B cell (primary cell): ENCODE measurements around the gene SLC38A10. TPM values are rescaled to one million over a fixed set of nuclear protein-coding genes. Genes with fewer than 3 reads are reported as not detected.

Experiments
- ATAC-seq: fragments of 200-7000 bp; cut with Tn5 transposase; one replicate; pipeline ENCODE4 v1.10.0; 2021; ENCODE audit warnings: low read depth, mild to moderate bottlenecking, moderate number of reproducible peaks, moderate library complexity
- CTCF ChIA-PET: fragments of 350-600 bp; sonication (Branson Sonifier 250); formaldehyde crosslinking; loops from one replicate; lab custom pipeline; 2021; ENCODE audit warnings: antibody characterized with exemption, inconsistent platforms; lab: Charles Lee
- POLR2A ChIA-PET: fragments of 350-600 bp; sonication (Branson Sonifier 250); formaldehyde crosslinking; loops from one replicate; lab custom pipeline; 2021; ENCODE audit warnings: antibody characterized with exemption; lab: Charles Lee
- DNase-seq: peaks from one replicate; pipeline ENCODE4 v3.0.0; 2013
- H2AFZ ChIP-seq: 2 replicates; pipeline ENCODE4 v1.6.1; 2012; ENCODE audit warnings: mild to moderate bottlenecking, low read depth, low read length; ENCODE audit not compliant: insufficient read depth, poor library complexity, severe bottlenecking
- H3K27ac ChIP-seq, 2 donors: 1 replicate in 1 of 2; 2 replicates in 1 of 2; pipeline ENCODE4 v1.5.1; 2012 to 2013; ENCODE audit warnings: low read length in 2 of 2, mild to moderate bottlenecking in 2 of 2, moderate library complexity in 1 of 2
- H3K27me3 ChIP-seq, 4 experiments: fragments of 200-600 bp in 1 of 4; sonication (generic) in 1 of 4; replicated peaks in 1 of 4; 1 replicate in 2 of 4; 2 replicates in 2 of 4; pipeline versions ENCODE4 v1.6.1 to v1.7.0; 2013 to 2016; ENCODE audit warnings: low read length in 3 of 4, mild to moderate bottlenecking in 2 of 4, mixed read lengths in 1 of 4, moderate library complexity in 1 of 4; ENCODE audit not compliant: insufficient read depth in 4 of 4, control insufficient read depth in 3 of 4; ENCODE audit errors: control extremely low read depth in 1 of 4
- H3K36me3 ChIP-seq, 2 experiments: replicated peaks in 1 of 2; 1 replicate in 1 of 2; 2 replicates in 1 of 2; pipeline versions ENCODE4 v1.6.1 to v1.7.1; 2013; ENCODE audit warnings: low read length in 1 of 2; ENCODE audit not compliant: insufficient read depth in 2 of 2, control insufficient read depth in 1 of 2; ENCODE audit errors: control extremely low read depth in 1 of 2, extremely low read depth in 1 of 2
- H3K4me1 ChIP-seq, 2 donors: fragments of 200-600 bp in 1 of 2; sonication (generic) in 1 of 2; 1 replicate in 1 of 2; 2 replicates in 1 of 2; pipeline versions ENCODE4 v1.5.1 to v1.6.1; 2013 to 2017; ENCODE audit warnings: low read length in 2 of 2; ENCODE audit not compliant: control insufficient read depth in 2 of 2, insufficient read depth in 2 of 2
- H3K4me2 ChIP-seq: replicated peaks from 2 replicates; pipeline ENCODE3; 2012; ENCODE audit warnings: mild to moderate bottlenecking, low read depth, low read length; ENCODE audit not compliant: poor library complexity, severe bottlenecking
- H3K4me3 ChIP-seq, 5 experiments: fragments of 200-600 bp in 1 of 5; sonication (generic) in 1 of 5; 1 replicate in 3 of 5; 2 replicates in 2 of 5; pipeline versions ENCODE4 v1.5.1 to v1.7.0; 2011 to 2016; ENCODE audit warnings: low read length in 4 of 5, mild to moderate bottlenecking in 4 of 5, low read depth in 2 of 5, control low read depth in 1 of 5, moderate library complexity in 1 of 5; ENCODE audit not compliant: insufficient read depth in 1 of 5; ENCODE audit errors: control extremely low read depth in 1 of 5, extremely low read depth in 1 of 5
- H3K79me2 ChIP-seq: fragments of 200-600 bp; sonication (generic); one replicate; pipeline ENCODE4 v1.6.0; 2016; ENCODE audit warnings: low read length; ENCODE audit not compliant: control insufficient read depth, insufficient read depth
- H3K9ac ChIP-seq: fragments of 200-600 bp; sonication (generic); 2 replicates; pipeline ENCODE4 v1.6.1; 2017; ENCODE audit warnings: mild to moderate bottlenecking, low read length, moderate library complexity
- H3K9me3 ChIP-seq, 3 donors: one replicate each; pipeline versions ENCODE4 v1.6.1 to v1.7.1; 2013; ENCODE audit warnings: low read length in 2 of 3; ENCODE audit not compliant: control insufficient read depth in 2 of 3, insufficient read depth in 1 of 3; ENCODE audit errors: control extremely low read depth in 1 of 3
- H4K20me1 ChIP-seq: 2 replicates; pipeline ENCODE4 v1.6.0; 2012; ENCODE audit warnings: mild to moderate bottlenecking, low read length; ENCODE audit not compliant: insufficient read depth, control insufficient read depth, poor library complexity, severe bottlenecking
- H3K27ac Mint-ChIP-seq: one replicate; pipeline ENCODE4 v1.8.0; 2021; ENCODE audit warnings: mixed read lengths
- H3K27me3 Mint-ChIP-seq: one replicate; pipeline ENCODE4 v1.8.0; 2021; ENCODE audit warnings: mixed read lengths
- H3K4me1 Mint-ChIP-seq: one replicate; pipeline ENCODE4 v1.8.0; 2021; ENCODE audit warnings: mixed read lengths
- H3K4me3 Mint-ChIP-seq: one replicate; pipeline ENCODE4 v1.8.0; 2021; ENCODE audit warnings: mixed read lengths
- H3K9me3 Mint-ChIP-seq: one replicate; pipeline ENCODE4 v1.8.0; 2022; ENCODE audit warnings: mixed read lengths; ENCODE audit not compliant: insufficient read depth
- CTCF ChIP-seq: fragments of 200-600 bp; IDR thresholded peaks from one replicate; pipeline ENCODE4 v1.8.0; 2022; ENCODE audit warnings: antibody characterized with exemption, mild to moderate bottlenecking
- EZH2 ChIP-seq: IDR thresholded peaks from 2 replicates; pipeline ENCODE4 v1.6.1; 2012; ENCODE audit warnings: borderline replicate concordance, low read depth, mild to moderate bottlenecking, moderate library complexity, low read length; ENCODE audit not compliant: insufficient read depth, poor library complexity, severe bottlenecking
- WGBS: methylation state at CpG from one replicate; pipeline ENCODE4 v1.1.5; 2013; ENCODE audit warnings: missing lambda C conversion rate; ENCODE audit not compliant: insufficient coverage; 5-methylcytosine and 5-hydroxymethylcytosine counted together
- intact Hi-C: fragments of 100-400 bp; cut with micrococcal nuclease; formaldehyde crosslinking; loops from one replicate; pipeline ENCODE4 v1.10.0; 2022
- polyA plus RNA-seq: library from polyadenylated mRNA; depleted of rRNA; stranded (reverse); fragments of >200 nt; gene quantifications from 2 replicates; pipeline ENCODE4 v1.2.3, GENCODE V29; 2012
- total RNA-seq, 2 donors: library from RNA; stranded (reverse); fragments of 120-200 nt in 1 of 2; gene quantifications; 1 replicate in 1 of 2; 2 replicates in 1 of 2; pipeline versions ENCODE4 v1.2.3 to v1.2.4, GENCODE V29; 2013 to 2022

The SLC38A10 gene
- total and polyA plus RNA-seq, 2 donors (not counting 1 experiment from before 2014, with no cell fraction given) = 76.1 to 104 TPM

- no peaks in the 10 kb centered on the region for H3K27me3 ChIP-seq
- peaks cover 65% of the 10 kb centered on the region for H4K20me1 ChIP-seq
- DNase-seq (peak; percentile 80), ATAC-seq (no peak)
- intact Hi-C loops = loop anchor here (2.0 kb wide), 1 partner anchor 217 kb away; no protein-coding TSS in a partner anchor
- Mint-ChIP-seq H3K27ac (peak overlapping the region; percentile 73), H3K27me3 (no peaks in the 10 kb centered on the region), H3K4me3 (peak overlapping the region; percentile 41), H3K4me1 (peaks cover 41% of the 10 kb centered on the region), H3K9me3 (no peaks in the 10 kb centered on the region)
- H2AFZ ChIP-seq = no peak overlapping the region
- H3K27ac ChIP-seq = no peak overlapping the region
- ChIA-PET CTCF (interaction anchor here (5.6 kb wide), 1 partner anchor 99 kb away, joined by 43 read pairs; no protein-coding TSS in a partner anchor), POLR2A (no interaction called here)
- H3K79me2 ChIP-seq = peaks cover 48% of the 10 kb centered on the region
- no peak overlapping the region for H3K4me3 ChIP-seq
- 50% methylated on average over 25 of the region's 26 CpGs for WGBS
- peaks cover 0 to 3% (median 0%) of the 10 kb centered on the region in 3 donors for H3K9me3 ChIP-seq
- H3K36me3 ChIP-seq = peaks cover 0 to 8% of the 10 kb centered on the region in 2 experiments
- no peak overlapping the region for H3K4me2 ChIP-seq
- no peak overlapping the region for H3K9ac ChIP-seq
- peak; percentile 91 for TF ChIP-seq CTCF
- no peak for TF ChIP-seq EZH2
- peaks cover 19 to 29% of the 10 kb centered on the region in 2 donors for H3K4me1 ChIP-seq
Measured at GRCh38 chr17:81241648-81242420, 53.3 kb downstream of the SLC38A10 start.

GRCh38 chr17:81241203-81241602 is 53.9 kb downstream of the SLC38A10 start:
- Histone ChIP-seq H3K27me3 (no peaks in the 10 kb centered on the region), H4K20me1 (peaks cover 71% of the 10 kb centered on the region), H3K9ac (no peak overlapping the region), H3K27ac (no peak overlapping the region), H3K36me3 (peaks cover 0 to 14% of the 10 kb centered on the region in 2 experiments), H3K9me3 (peaks cover 0 to 3% (median 0%) of the 10 kb centered on the region in 3 donors), H3K4me2 (no peak overlapping the region), H3K79me2 (peaks cover 54% of the 10 kb centered on the region), H3K4me3 (no peak overlapping the region), H3K4me1 (peaks cover 19 to 34% of the 10 kb centered on the region in 2 donors), H2AFZ (no peak overlapping the region)
- WGBS = 94% methylated on average over 9 of the region's 10 CpGs
- ChIA-PET POLR2A (interaction anchor here (0.7 kb wide), 1 partner anchor 855 kb away, joined by 7 read pairs; no protein-coding TSS in a partner anchor), CTCF (interaction anchor here (0.8 to 5.6 kb wide), 4 partner anchors 13 to 252 kb away, joined by 3 to 43 read pairs (median 8); partner anchors contain the start of gene CEP131)
- intact Hi-C loops = loop anchor here (2.0 kb wide), 1 partner anchor 216 kb away; no protein-coding TSS in a partner anchor
- no peaks in the 10 kb centered on the region for H3K9me3 Mint-ChIP-seq
- peak overlapping the region; percentile 41 for H3K4me3 Mint-ChIP-seq
- peaks cover 44% of the 10 kb centered on the region for H3K4me1 Mint-ChIP-seq
- H3K27me3 Mint-ChIP-seq = no peaks in the 10 kb centered on the region
- TF ChIP-seq EZH2 (no peak), CTCF (no peak)
- no peak overlapping the region for H3K27ac Mint-ChIP-seq
- no peak for ATAC-seq
- DNase-seq = no peak
